Stimulated activated CD8-positive, alpha-beta memory T cell treated with anti-CD3 and anti-CD28 coated beads, Interleukin-4, amount 100 ng/mL, for 24 hours (primary cell): Measurements from ENCODE around the gene TAF3.

Experiments
- DNase-seq: peaks from one replicate; pipeline ENCODE4 v3.0.0-alpha.2; 2020; ENCODE audit warnings: low read depth

The TAF3 gene

GRCh38 chr10:7937315-7937945 is 119.1 kb downstream of the TAF3 start:
- no peak for DNase-seq

- DNase-seq: no peak
Observed at GRCh38 chr10:7941576-7941975, 123.3 kb downstream of the TAF3 start.

DNA sequence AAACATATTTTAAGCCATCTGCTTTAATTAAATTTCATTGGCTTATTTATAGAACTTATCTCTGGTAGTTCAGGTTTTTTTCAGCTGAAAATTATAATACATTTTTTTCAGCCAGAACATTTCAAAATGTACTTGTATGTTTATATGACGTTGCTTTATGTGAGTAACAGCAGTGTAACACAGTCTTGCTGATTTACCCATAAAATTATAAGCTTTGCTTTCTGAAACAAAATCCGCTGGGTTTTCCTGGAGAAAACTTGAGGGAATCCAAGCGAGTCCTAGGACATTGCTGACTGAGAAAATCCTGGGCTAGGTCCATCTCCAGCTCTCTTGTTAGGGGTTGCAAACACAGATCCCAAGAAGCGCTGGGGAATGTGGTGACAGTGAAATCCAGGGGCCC is 124.0 kb downstream of the TAF3 start:
- no peak for DNase-seq

GRCh38 chr10:7942859-7943258 is 124.6 kb downstream of the TAF3 start:
- no peak for DNase-seq

DNA sequence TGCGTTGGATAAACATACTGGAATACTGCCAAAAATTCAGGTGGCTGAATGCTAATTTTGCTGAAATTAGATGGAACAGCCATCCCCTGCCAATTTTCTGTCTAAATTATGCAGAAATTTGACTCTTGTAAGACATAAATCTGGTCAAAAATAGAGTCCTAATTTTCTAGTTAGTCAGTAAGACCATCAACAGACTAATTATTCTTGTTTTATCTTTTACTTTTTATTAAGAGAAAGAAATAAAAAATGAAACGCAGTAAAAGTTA is 125.8 kb downstream of the TAF3 start:
- DNase-seq: no peak

GRCh38 chr10:7944537-7944936 is 126.2 kb downstream of the TAF3 start:
- DNase-seq: no peak

DNA sequence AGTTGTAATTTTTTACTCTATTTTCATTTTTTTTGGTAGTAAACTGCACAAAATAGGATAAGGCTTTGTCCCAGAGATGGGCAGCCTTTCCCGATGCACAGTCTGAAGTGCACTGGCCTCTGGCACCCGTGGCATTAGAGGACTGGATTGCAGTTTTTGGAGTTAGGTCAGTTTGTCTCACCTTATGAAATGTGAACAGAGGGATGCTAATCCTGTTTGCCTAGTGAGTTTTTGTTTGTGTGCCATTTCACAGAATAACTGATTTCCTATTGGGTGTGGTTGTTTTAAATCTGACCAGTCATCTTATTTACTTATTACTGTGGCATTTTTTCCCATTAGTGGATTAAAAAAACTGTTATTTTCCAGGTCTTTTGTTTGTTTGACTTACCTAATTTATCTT is 126.7 kb downstream of the TAF3 start:
- no peak for DNase-seq

GRCh38 chr10:7945469-7946187 is 127.3 kb downstream of the TAF3 start:
- no peak for DNase-seq

- no peak for DNase-seq
Observed at GRCh38 chr10:7948371-7949000, 130.2 kb downstream of the TAF3 start.

DNA sequence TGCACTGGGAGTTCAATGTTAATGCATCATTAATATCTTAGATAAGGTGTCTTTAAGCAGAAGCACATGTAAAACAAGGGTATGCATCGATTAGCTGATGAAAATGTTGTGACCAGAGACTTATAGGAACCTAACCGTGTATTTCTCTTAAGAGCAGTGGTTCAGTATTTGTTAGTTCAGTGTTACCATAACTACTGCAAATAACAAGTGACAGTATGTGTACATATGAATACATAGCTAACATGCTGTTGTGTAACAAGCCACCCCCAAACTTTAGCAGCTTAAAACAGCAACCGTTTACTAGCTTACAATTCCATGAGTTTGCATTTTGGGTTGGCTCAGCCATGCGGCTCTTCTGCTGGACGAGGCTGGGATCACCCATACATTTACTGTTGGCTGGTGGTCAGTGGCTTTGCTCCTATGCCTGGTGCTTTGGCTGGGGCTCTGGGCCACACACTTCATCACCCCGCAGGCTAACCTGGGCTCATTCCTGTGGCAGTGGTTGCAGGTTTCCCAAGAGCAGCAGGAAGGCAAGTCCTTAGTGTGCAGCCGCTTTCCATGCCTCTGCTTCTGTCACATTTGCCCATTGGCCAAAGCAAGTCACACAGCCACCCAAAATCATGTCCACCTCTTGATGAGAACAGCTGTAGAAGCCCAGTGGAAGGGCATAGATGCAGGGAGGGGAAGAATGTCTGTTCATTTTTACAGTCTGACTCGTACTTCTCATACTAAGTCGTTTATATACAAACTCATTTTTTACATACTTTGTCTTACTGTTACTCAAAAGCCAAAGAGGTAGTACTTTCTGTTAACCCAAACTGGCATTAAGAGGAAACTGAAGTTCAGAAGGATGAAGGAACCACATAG is 132.9 kb downstream of the TAF3 start:
- DNase-seq: no peak

DNA sequence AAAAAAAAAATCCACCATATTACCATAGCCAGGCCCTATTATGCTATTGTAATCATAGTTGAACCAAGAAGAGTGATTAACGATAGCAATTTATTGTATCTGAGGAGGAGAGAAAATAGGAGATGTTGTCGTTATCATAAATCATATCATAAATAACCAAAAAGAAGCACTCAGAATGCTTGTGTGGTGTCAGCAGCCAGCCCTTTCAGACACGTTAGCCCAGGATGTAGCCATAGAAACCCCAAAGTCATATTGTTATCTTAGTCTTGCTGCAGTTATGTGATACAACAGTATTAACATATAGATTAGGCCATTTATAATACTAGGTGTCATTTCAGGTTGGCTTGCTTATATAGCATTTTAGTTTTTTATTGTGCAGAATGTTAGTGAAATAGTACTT is 134.0 kb downstream of the TAF3 start:
- no peak for DNase-seq

DNA sequence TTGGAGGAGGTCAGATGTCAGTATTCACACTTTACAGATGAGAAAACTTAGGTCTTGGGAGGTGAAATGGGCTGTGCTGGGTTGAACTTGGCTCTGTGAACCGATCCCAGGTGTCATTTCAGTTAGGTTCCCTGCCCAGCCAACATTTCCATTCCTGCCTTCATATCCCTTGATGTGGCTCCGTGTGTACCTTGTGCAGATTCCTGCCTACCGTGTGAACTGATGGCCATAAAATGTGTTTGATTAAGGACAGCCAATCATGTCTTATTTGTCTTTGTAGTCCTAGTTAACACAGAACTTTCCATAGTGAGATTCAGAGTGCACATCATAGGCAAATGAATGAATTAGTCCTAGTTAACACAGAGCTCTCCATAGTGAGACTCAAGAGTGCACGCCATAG is 135.1 kb downstream of the TAF3 start:
- DNase-seq: no peak

GRCh38 chr10:7955446-7955845 is 137.1 kb downstream of the TAF3 start:
- DNase-seq: no peak

DNA sequence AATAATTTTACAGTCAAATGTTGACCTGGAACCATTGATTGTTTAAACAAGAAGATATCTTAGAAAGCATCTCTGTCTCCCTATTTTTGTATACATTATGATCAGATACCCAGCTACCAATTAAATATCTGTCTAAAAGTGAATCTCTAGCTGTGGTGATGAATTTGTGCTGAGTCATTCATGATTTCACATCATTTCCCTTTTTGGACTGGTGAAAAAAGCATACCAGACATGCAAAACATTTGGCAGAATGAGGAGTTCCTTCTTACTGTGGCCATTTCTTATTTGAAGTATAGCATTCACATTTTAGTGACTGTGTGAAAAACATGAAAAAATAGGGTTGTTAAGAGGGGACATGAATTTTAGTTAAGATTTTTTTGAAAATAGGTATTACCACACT is 138.2 kb downstream of the TAF3 start:
- DNase-seq: no peak

- DNase-seq: no peak
Observed at GRCh38 chr10:7957591-7957990, 139.3 kb downstream of the TAF3 start.

DNA sequence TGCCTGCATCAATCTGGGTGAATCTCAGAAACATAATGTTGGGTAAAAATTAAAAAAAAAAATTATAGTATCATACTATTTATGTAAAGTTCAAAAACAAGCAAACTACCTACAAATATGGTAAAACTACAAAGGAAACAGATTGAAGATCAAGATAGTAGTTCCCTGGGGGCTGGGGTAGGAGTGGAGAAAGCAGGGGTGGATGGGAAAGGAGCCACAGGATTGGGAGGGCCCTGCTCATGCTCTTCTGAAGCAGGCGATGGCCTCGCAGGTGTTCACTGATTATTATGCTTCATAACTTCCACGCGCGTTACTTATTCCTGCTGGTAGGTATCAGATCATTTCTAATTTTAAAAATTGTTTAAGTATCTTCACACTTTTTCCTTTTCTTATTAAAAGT is 140.1 kb downstream of the TAF3 start:
- no peak for DNase-seq

DNA sequence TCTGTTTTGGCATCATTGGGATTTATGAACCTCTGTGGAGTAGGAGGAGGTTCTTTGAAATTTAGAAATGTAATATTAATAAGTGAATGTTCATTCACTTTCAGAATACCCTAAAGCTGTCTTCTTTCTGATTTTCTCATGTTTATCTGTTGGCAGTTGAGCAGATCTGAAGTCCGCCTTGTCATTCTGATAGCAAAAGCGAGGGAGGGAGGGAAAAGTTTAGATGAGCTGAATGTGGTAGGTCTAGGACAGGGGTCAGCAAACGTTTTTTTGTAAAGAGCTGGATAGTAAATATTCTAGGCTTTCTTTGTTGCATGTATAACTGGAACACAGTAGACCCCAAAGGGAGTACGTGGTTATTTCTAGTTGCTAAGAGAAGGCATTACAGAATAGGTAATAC is 141.8 kb downstream of the TAF3 start:
- no peak for DNase-seq

DNA sequence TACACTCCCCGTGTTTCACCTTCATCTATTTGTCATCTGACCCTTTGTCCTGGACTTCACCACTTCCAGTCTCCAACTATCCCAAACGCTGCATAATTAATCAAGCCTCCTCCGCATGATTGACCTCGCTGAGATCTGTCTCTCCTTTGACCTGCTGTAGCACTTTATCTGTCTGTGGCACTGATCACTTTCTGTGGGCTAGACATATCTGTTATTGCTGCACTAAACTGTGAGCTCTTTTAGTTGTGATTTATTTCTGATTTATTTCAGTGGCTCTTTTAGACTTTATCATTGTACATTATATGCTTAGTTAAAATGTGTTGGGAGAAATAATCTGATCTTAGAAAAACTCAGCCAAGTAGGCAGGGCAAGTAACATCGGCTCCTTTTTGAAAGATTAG is 144.3 kb downstream of the TAF3 start:
- no peak for DNase-seq

GRCh38 chr10:7965457-7965856 is 147.2 kb downstream of the TAF3 start:
- no peak for DNase-seq

DNA sequence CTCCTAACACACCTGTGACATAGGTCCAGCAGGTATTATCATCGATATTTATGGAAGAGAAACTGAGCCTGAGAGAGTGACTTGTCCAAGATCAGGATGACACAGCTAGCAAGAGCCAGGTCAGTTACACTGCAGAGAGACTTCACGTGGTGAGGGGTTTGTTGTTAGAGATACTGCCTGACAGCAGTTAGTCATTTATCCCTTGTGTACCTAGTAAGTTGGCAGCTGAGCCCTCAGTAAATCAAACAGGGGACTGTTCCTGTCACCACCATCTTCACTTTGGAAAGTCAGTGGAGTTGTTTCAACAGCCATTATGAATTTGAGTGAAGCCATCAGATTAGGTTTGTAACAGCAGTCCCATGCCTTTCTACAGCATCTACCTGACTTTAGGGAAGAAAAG is 148.7 kb downstream of the TAF3 start:
- no peak for DNase-seq

DNA sequence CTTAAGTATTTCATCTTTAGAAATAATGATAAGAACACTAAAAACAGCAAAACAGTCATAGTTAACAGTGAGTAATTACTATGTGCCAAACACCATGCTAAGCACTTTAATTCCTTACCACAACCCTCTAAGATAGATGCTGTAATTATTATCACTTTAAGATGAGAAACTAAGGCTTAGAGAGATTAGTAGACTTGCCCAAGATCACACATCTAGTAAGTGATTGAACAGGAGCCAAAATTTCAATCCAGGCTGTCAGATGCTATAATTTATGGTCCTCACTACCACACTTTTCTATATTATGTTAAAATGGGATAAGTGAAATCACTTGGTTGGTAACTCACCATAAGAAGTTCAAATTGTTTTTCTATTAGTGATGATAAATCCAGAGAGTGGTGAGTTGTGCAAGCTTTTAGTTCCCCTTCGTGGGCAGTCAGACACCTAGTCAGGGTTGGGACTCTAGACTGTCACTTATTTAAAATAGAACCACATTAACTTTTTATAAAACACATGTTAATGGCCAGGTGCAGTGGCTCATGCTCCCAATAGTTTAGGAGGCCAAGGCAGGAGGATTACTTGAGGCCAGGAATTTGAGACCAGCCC is 150.3 kb downstream of the TAF3 start:
- DNase-seq: no peak

- no peak for DNase-seq
Observed at GRCh38 chr10:7969623-7970022, 151.3 kb downstream of the TAF3 start.

- no peak for DNase-seq
Observed at GRCh38 chr10:7971949-7972348, 153.6 kb downstream of the TAF3 start.
